HEK293 (cell line): ENCODE measurements around the gene HPSE2.

Experiments used
- CTCF ChIA-PET: fragments of 350-600 bp; formaldehyde crosslinking; extraction: SDS; loops from one replicate; lab custom pipeline; 2021; ENCODE audit warnings: antibody characterized with exemption; lab: Yijun Ruan, JAX
- POLR2A ChIA-PET: fragments of 300-600 bp; formaldehyde crosslinking; extraction: SDS; loops from one replicate; lab custom pipeline; 2020; ENCODE audit warnings: antibody characterized with exemption, inconsistent platforms; lab: Yijun Ruan, JAX
- H3K27ac ChIP-seq: fragments of 200-500 bp; sonication (Bioruptor generic); 2 replicates; pipeline ENCODE4 v1.5.1; 2014; ENCODE audit warnings: low read depth, low read length, control low read depth, inconsistent platforms; ENCODE audit errors: extremely low read depth
- H3K36me3 ChIP-seq, 2 experiments: fragments of 200-500 bp in 1 of 2; sonication (Bioruptor generic) in 1 of 2; 1 replicate in 1 of 2; 2 replicates in 1 of 2; pipeline ENCODE4 v1.5.1; 2014 to 2017; ENCODE audit warnings: inconsistent platforms in 2 of 2, low read length in 2 of 2; ENCODE audit not compliant: control insufficient read depth in 2 of 2, insufficient read depth in 1 of 2
- H3K4me1 ChIP-seq: fragments of 200-500 bp; sonication (Bioruptor generic); 2 replicates; pipeline ENCODE4 v1.5.1; 2014; ENCODE audit warnings: mild to moderate bottlenecking, low read length, inconsistent platforms; ENCODE audit not compliant: control insufficient read depth, insufficient read depth
- H3K4me3 ChIP-seq: 2 replicates; pipeline ENCODE4 v1.5.1; 2011; ENCODE audit warnings: low read depth, mild to moderate bottlenecking, control low read depth, low read length, moderate library complexity
- H3K9me3 ChIP-seq: fragments of 200-500 bp; sonication (Bioruptor generic); 2 replicates; pipeline ENCODE4 v1.5.1; 2014; ENCODE audit warnings: low read depth, low read length, inconsistent platforms; ENCODE audit not compliant: control insufficient read depth, insufficient read depth
- ELK4 ChIP-seq: IDR thresholded peaks from 2 replicates; pipeline ENCODE4 v1.6.1; 2011; ENCODE audit warnings: mild to moderate bottlenecking, low read depth, low read length, borderline replicate concordance
- KLF9 ChIP-seq: fragments of 450-650 bp; formaldehyde crosslinking; IDR thresholded peaks from 2 replicates; pipeline ENCODE4 v1.5.1; 2016; ENCODE audit warnings: missing biosample characterization, missing genetic modification characterization, low read depth
- PRDM1 ChIP-seq: fragments of 450-650 bp; formaldehyde crosslinking; IDR thresholded peaks from 2 replicates; pipeline ENCODE4; 2016; ENCODE audit warnings: missing biosample characterization, missing genetic modification characterization
- PRDM10 ChIP-seq: fragments of 450-650 bp; formaldehyde crosslinking; IDR thresholded peaks from 2 replicates; pipeline ENCODE4 v1.5.1; 2016; ENCODE audit warnings: missing biosample characterization, missing genetic modification characterization
- PRDM2 ChIP-seq: fragments of 450-650 bp; formaldehyde crosslinking; IDR thresholded peaks from 2 replicates; pipeline ENCODE4 v1.5.1; 2016; ENCODE audit warnings: missing biosample characterization, missing genetic modification characterization, borderline replicate concordance
- ZBTB1 ChIP-seq: fragments of 450-650 bp; formaldehyde crosslinking; IDR thresholded peaks from 2 replicates; pipeline ENCODE4 v1.5.1; 2016; ENCODE audit warnings: missing biosample characterization, missing genetic modification characterization
- ZBTB17 ChIP-seq: fragments of 450-650 bp; formaldehyde crosslinking; IDR thresholded peaks from 2 replicates; pipeline ENCODE4 v1.5.1; 2016; ENCODE audit warnings: missing biosample characterization, missing genetic modification characterization
- ZBTB20 ChIP-seq: fragments of 450-650 bp; formaldehyde crosslinking; IDR thresholded peaks from 2 replicates; pipeline ENCODE4 v1.5.1; 2016; ENCODE audit warnings: missing biosample characterization, missing genetic modification characterization
- ZFP37 ChIP-seq: fragments of 450-650 bp; formaldehyde crosslinking; IDR thresholded peaks from 2 replicates; pipeline ENCODE4 v1.5.1; 2016; ENCODE audit warnings: missing biosample characterization, missing genetic modification characterization
- ZNF114 ChIP-seq: fragments of 450-650 bp; formaldehyde crosslinking; IDR thresholded peaks from 2 replicates; pipeline ENCODE4 v1.5.0; 2017; ENCODE audit warnings: missing biosample characterization, missing genetic modification characterization
- ZNF248 ChIP-seq: fragments of 450-650 bp; formaldehyde crosslinking; IDR thresholded peaks from 2 replicates; pipeline ENCODE4 v1.5.1; 2017; ENCODE audit warnings: missing biosample characterization, missing genetic modification characterization
- ZNF394 ChIP-seq: fragments of 450-650 bp; formaldehyde crosslinking; IDR thresholded peaks from 2 replicates; pipeline ENCODE4 v1.5.1; 2016; ENCODE audit warnings: missing biosample characterization, missing genetic modification characterization, mild to moderate bottlenecking, moderate library complexity, borderline replicate concordance
- ZNF529 ChIP-seq: fragments of 450-650 bp; formaldehyde crosslinking; IDR thresholded peaks from 2 replicates; pipeline ENCODE4 v1.5.1; 2017; ENCODE audit warnings: missing genetic modification characterization, missing biosample characterization; ENCODE audit not compliant: insufficient replicate concordance
- ZNF548 ChIP-seq: fragments of 450-650 bp; formaldehyde crosslinking; IDR thresholded peaks from 2 replicates; pipeline ENCODE4 v1.5.1; 2016; ENCODE audit warnings: missing biosample characterization, missing genetic modification characterization
- ZNF560 ChIP-seq: fragments of 450-650 bp; formaldehyde crosslinking; IDR thresholded peaks from 2 replicates; pipeline ENCODE4 v1.5.1; 2017; ENCODE audit warnings: missing biosample characterization, missing genetic modification characterization, borderline replicate concordance
- ZNF623 ChIP-seq: fragments of 450-650 bp; formaldehyde crosslinking; IDR thresholded peaks from 2 replicates; pipeline ENCODE4 v1.5.1; 2016; ENCODE audit warnings: missing biosample characterization, missing genetic modification characterization
- ZNF776 ChIP-seq: fragments of 450-650 bp; formaldehyde crosslinking; IDR thresholded peaks from 2 replicates; pipeline ENCODE4 v1.5.0; 2017; ENCODE audit warnings: missing biosample characterization, missing genetic modification characterization, borderline replicate concordance
- ZNF777 ChIP-seq: fragments of 450-650 bp; formaldehyde crosslinking; IDR thresholded peaks from 2 replicates; pipeline ENCODE4 v1.5.1; 2017; ENCODE audit warnings: missing biosample characterization, missing genetic modification characterization, borderline replicate concordance
- ZSCAN16 ChIP-seq: fragments of 450-650 bp; formaldehyde crosslinking; IDR thresholded peaks from 2 replicates; pipeline ENCODE4 v1.5.1; 2016; ENCODE audit warnings: missing biosample characterization, missing genetic modification characterization

The HPSE2 gene

GRCh38 chr10:98620503-98620902 is 615.1 kb downstream of the HPSE2 start:
- CTCF ChIA-PET, result no interaction called here
- H3K9me3 ChIP-seq, result no peaks in the 10 kb centered on the region
- TF ChIP-seq ZBTB1 (tag by site-specific recombination) (no peak), ZBTB20 (no peak), ZSCAN16 (tag by site-specific recombination) (no peak), ZNF623 (tag by site-specific recombination) (no peak), PRDM1 (tag by site-specific recombination) (no peak), PRDM10 (tag by site-specific recombination) (no peak), ELK4 (no peak), ZNF394 (tag by site-specific recombination) (no peak), ZBTB17 (tag by site-specific recombination) (no peak), KLF9 (tag by site-specific recombination) (no peak), ZNF114 (tag by site-specific recombination) (no peak), ZNF529 (tag by site-specific recombination) (no peak), ZNF777 (tag by site-specific recombination) (no peak)
- TF ChIP-seq, all 188 proteins: peak for 0
- Histone ChIP-seq H3K4me3 (no peak overlapping the region), H3K36me3 (no peaks in the 10 kb centered on the region), H3K27ac (no peak overlapping the region), H3K4me1 (no peaks in the 10 kb centered on the region; the same call in 1 of the 2 replicates)
- POLR2A ChIA-PET, result no interaction called here

- ChIA-PET POLR2A (no interaction called here), CTCF (no interaction called here)
- Histone ChIP-seq H3K9me3 (no peaks in the 10 kb centered on the region), H3K27ac (no peak overlapping the region), H3K4me1 (no peaks in the 10 kb centered on the region; the same call in 1 of the 2 replicates), H3K4me3 (no peak overlapping the region), H3K36me3 (no peaks in the 10 kb centered on the region)
- no peak for TF ChIP-seq ZNF623 (tag by site-specific recombination)
- no peak for TF ChIP-seq ZNF248 (tag by site-specific recombination)
- no peak for TF ChIP-seq PRDM2 (tag by site-specific recombination)
- no peak for TF ChIP-seq ZNF548 (tag by site-specific recombination)
- TF ChIP-seq ZFP37, result no peak
- TF ChIP-seq ZNF560, result no peak
- no peak for TF ChIP-seq ZNF776 (tag by site-specific recombination)
Observed at GRCh38 chr10:98619446-98619845, 616.2 kb downstream of the HPSE2 start.
